Pancreas (tissue), 10 donors: ENCODE data around the gene FAM78B. TPM values are rescaled to one million over a fixed set of nuclear protein-coding genes. Genes with fewer than 3 reads are reported as not detected.

Experiments used
- ATAC-seq, 4 donors: fragments of 200-7000 bp; cut with Tn5 transposase; one replicate each; pipeline versions ENCODE4 v1.8.0 to v1.9.1; 2020; ENCODE audit warnings: mild to moderate bottlenecking in 4 of 4, moderate library complexity in 4 of 4
- DNase-seq, 6 donors: peaks; one replicate each; pipeline ENCODE4 v3.0.0-alpha.2; 2020
- FAIRE-seq: peaks from 2 replicates; lab custom pipeline; 2012; peaks lifted over from hg19 to GRCh38; lab: Jason Lieb, UNC
- H3K27ac ChIP-seq, 4 donors: fragments of 200-600 bp; sonication (generic); 1 replicate in 3 of 4; 2 replicates in 1 of 4; pipeline versions ENCODE4 v1.5.0 to v1.8.0; 2020
- H3K27me3 ChIP-seq, 4 donors: fragments of 200-600 bp; one replicate each; pipeline ENCODE4 v1.8.0; 2021
- H3K36me3 ChIP-seq, 3 donors: fragments of 200-600 bp; sonication (generic) in 1 of 3; one replicate each; pipeline versions ENCODE4 v1.5.0 to v1.8.0; 2020 to 2021
- H3K4me1 ChIP-seq, 3 donors: fragments of 200-600 bp; one replicate each; pipeline ENCODE4 v1.8.0; 2021
- H3K4me3 ChIP-seq, 4 donors: fragments of 200-600 bp; sonication (generic) in 2 of 4; one replicate each; pipeline versions ENCODE4 v1.5.0 to v1.8.0; 2020 to 2021
- H3K9me3 ChIP-seq, 4 donors: fragments of 200-600 bp; one replicate each; pipeline ENCODE4 v1.8.0; 2021
- WGBS, 2 donors: extraction: QIAGEN DNeasy Blood & Tissue Kit; methylation state at CpG; one replicate each; pipeline ENCODE4 v1.1.7; 2013; 5-methylcytosine and 5-hydroxymethylcytosine counted together
- intact Hi-C, 3 donors: fragments of 100-400 bp; cut with DNase I; formaldehyde crosslinking; loops; one replicate each; pipeline versions ENCODE4 v1.11.1 to v1.14.2; 2022
- polyA plus RNA-seq, 2 donors: library from polyadenylated mRNA; stranded (reverse); fragments of 200-250 nt; gene quantifications; one replicate each; pipeline ENCODE4 v1.2.3, GENCODE V29; 2013
- total RNA-seq, 6 donors: library from RNA; stranded (reverse); fragmentation: NEBNext Ultra II Directional in 4 of 6; extraction: Animal tissue kit (Norgen Biotek cat#: 25700) in 4 of 6; gene quantifications; one replicate each; pipeline versions ENCODE4 v1.2.1 to v1.2.4, GENCODE V29; 2021 to 2023
- TF ChIP-seq, protein P1 (sequence below), 4 donors: fragments of 200-600 bp; sonication (generic) in 3 of 4; IDR thresholded peaks; one replicate each; pipeline versions ENCODE4 v1.5.0 to v1.8.0; 2021; ENCODE audit warnings: antibody characterized with exemption in 4 of 4
- donor health status: healthy with polysubstance abuse.
- donor health status: DM: no; HTN: no; CAD: no; lungs with moderate emphysema.
- donor health status: DM: no; HTN: no; CAD: no.
- donor health status: control.
- donor health status: control.
- donor health status: Bipolar disorder and iron deficiency.
- donor health status: DM: yes; HTN: yes; CAD: no.
- donor health status: DM: no; HTN: no; CAD: no.
- donor health status: DM: no; HTN: no; CAD: no.
- donor health status: DM: yes; HTN: yes; CAD: no.

The FAM78B gene
- total and polyA plus RNA-seq, 8 donors: 0.66 to 3.6 (median 1.4) TPM

GRCh38 chr1:166151804-166152203, 15.0 kb downstream of the FAM78B start:
- no peaks in the 10 kb centered on the region for H3K36me3 ChIP-seq
- DNase-seq: no peak
- H3K4me3 ChIP-seq: no peak overlapping the region
- TF ChIP-seq, protein P1, sequence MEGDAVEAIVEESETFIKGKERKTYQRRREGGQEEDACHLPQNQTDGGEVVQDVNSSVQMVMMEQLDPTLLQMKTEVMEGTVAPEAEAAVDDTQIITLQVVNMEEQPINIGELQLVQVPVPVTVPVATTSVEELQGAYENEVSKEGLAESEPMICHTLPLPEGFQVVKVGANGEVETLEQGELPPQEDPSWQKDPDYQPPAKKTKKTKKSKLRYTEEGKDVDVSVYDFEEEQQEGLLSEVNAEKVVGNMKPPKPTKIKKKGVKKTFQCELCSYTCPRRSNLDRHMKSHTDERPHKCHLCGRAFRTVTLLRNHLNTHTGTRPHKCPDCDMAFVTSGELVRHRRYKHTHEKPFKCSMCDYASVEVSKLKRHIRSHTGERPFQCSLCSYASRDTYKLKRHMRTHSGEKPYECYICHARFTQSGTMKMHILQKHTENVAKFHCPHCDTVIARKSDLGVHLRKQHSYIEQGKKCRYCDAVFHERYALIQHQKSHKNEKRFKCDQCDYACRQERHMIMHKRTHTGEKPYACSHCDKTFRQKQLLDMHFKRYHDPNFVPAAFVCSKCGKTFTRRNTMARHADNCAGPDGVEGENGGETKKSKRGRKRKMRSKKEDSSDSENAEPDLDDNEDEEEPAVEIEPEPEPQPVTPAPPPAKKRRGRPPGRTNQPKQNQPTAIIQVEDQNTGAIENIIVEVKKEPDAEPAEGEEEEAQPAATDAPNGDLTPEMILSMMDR (IDR thresholded peaks at IDR 0.05): no peak
- no peaks in the 10 kb centered on the region for H3K9me3 ChIP-seq
- H3K4me1 ChIP-seq: no peaks in the 10 kb centered on the region
- no peak for ATAC-seq
- no peak for FAIRE-seq
- H3K27ac ChIP-seq: no peak overlapping the region
- no peaks in the 10 kb centered on the region for H3K27me3 ChIP-seq
- intact Hi-C loops: no loop called here
- 78 to 79% methylated on average over 5 of the region's 5 CpGs for WGBS, 2 donors

- TF ChIP-seq, protein P1 (IDR thresholded peaks at IDR 0.05): no peak
- ATAC-seq: peak in 2 of 4 donors; percentile 54 to 58
- Histone ChIP-seq H3K27me3 (no peaks in the 10 kb centered on the region), H3K4me3 (no peak overlapping the region), H3K4me1 (no peaks in the 10 kb centered on the region), H3K27ac (no peak overlapping the region), H3K9me3 (no peaks in the 10 kb centered on the region), H3K36me3 (no peaks in the 10 kb centered on the region)
- intact Hi-C loops: loop anchor here in 1 of 3 donors (10.0 kb wide), 1 partner anchor 279 kb away; no protein-coding TSS in a partner anchor
- WGBS, 2 donors: 30 to 53% methylated on average over 1 of the region's 1 CpG
- no peak for DNase-seq
- FAIRE-seq: no peak
These were observed 21.3 kb downstream of the FAM78B start for GRCh38 chr1:166145499-166145898.

- TF ChIP-seq, protein P1 (IDR thresholded peaks at IDR 0.05): no peak
- Histone ChIP-seq H3K36me3 (no peaks in the 10 kb centered on the region), H3K4me1 (no peaks in the 10 kb centered on the region), H3K9me3 (no peaks in the 10 kb centered on the region), H3K4me3 (no peak overlapping the region), H3K27ac (no peak overlapping the region), H3K27me3 (no peaks in the 10 kb centered on the region)
- intact Hi-C loops: loop anchor here in 1 of 3 donors (10.0 kb wide), 1 partner anchor 283 kb away; no protein-coding TSS in a partner anchor
- no peak for ATAC-seq
- no peak for FAIRE-seq
- no peak for DNase-seq
These were observed 24.8 kb downstream of the FAM78B start for GRCh38 chr1:166141969-166142368.

DNA sequence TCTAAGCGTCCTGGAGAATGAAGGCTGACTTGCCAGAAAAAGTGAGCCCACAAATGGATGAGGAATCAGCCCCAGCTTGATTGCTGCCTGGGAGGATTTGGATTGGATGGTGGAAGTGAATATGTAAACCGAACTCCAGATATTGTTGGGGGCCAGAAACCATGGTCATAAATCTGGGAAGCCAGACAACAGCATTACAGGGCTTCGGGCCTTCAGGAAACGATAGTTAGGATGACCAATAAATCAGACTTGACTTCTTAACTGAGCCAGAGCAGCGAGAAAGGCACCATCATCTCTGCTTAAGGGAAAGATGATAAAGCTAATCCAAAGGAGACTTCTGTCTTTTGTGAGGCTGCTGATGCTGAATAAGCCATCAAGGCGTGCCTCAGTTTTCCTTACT, 26.6 kb downstream of the FAM78B start:
- DNase-seq (no peak), ATAC-seq (no peak), FAIRE-seq (no peak)
- H3K36me3 ChIP-seq: no peaks in the 10 kb centered on the region
- H3K4me3 ChIP-seq: no peak overlapping the region
- WGBS, 2 donors: 79 to 85% methylated on average over 6 of the region's 6 CpGs
- H3K9me3 ChIP-seq: no peaks in the 10 kb centered on the region
- no peaks in the 10 kb centered on the region for H3K4me1 ChIP-seq
- TF ChIP-seq, protein P1 (IDR thresholded peaks at IDR 0.05): no peak
- H3K27ac ChIP-seq: no peak overlapping the region
- intact Hi-C loops: loop anchor here in 1 of 3 donors (10.0 kb wide), 1 partner anchor 285 kb away; no protein-coding TSS in a partner anchor
- H3K27me3 ChIP-seq: no peaks in the 10 kb centered on the region

GRCh38 chr1:166139735-166140134, 27.1 kb downstream of the FAM78B start:
- WGBS, 2 donors: 68 to 77% methylated on average over 4 of the region's 4 CpGs
- TF ChIP-seq, protein P1 (IDR thresholded peaks at IDR 0.05): no peak
- Histone ChIP-seq H3K4me1 (no peaks in the 10 kb centered on the region), H3K36me3 (no peaks in the 10 kb centered on the region), H3K27me3 (no peaks in the 10 kb centered on the region), H3K27ac (no peak overlapping the region), H3K4me3 (no peak overlapping the region), H3K9me3 (no peaks in the 10 kb centered on the region)
- intact Hi-C loops: loop anchor here in 1 of 3 donors (10.0 kb wide), 1 partner anchor 285 kb away; no protein-coding TSS in a partner anchor
- no peak for FAIRE-seq
- no peak for ATAC-seq
- DNase-seq: no peak
